ENCODE results near the gene BICDL2. TPM values are rescaled to one million over a fixed set of nuclear protein-coding genes. Genes with fewer than 3 reads are reported as not detected.

BICDL2 gene
- total and polyA plus RNA-seq, 2 donors (not counting 3 experiments of a cell fraction or from before 2014, with no cell fraction given) = not detected

GRCh38 chr16:2981177-2981898 lies 55.4 kb downstream of the BICDL2 start:
- intact Hi-C loops (cut with micrococcal nuclease) (no loop called here), dilution Hi-C loops (cut with MboI; ENCODE audit: extremely low pct_ligation_motif_present, low sequenced_read_pairs) (no loop called here)
- no TSS peak for BruUV-seq (replicated peaks)
- H3K36me3 ChIP-seq (ENCODE audit: control insufficient read depth in 2 of 2, extremely low read depth in 1 of 2, insufficient read depth in 2 of 2, low read length in 2 of 2) = no peaks in the 10 kb centered on the region
- no peaks in the 10 kb centered on the region for H3K27me3 ChIP-seq (ENCODE audit: control insufficient read depth in 2 of 2, insufficient read depth in 2 of 2, low read length in 2 of 2)
- H3K9me3 ChIP-seq (replicated peaks; ENCODE audit: control insufficient read depth, insufficient read depth, low read length) = no peaks in the 10 kb centered on the region
- no peak overlapping the region for H3K9ac ChIP-seq (replicated peaks; ENCODE audit: extremely low read depth, insufficient read depth, low read length)
- no peak overlapping the region for H3K27ac ChIP-seq (ENCODE audit: insufficient read depth, low read depth, low read length)
- CTCF ChIA-PET = interaction anchor here (1.6 to 2.8 kb wide), 4 partner anchors 11 to 54 kb away, joined by 3 to 10 read pairs (median 6); no protein-coding TSS in a partner anchor
- peak; percentile 38 for FAIRE-seq
- H3K4me2 ChIP-seq (ENCODE audit: insufficient read depth, low read length) = no peak overlapping the region
- POLR2A ChIA-PET = interaction anchor here (0.7 to 1.5 kb wide), 2 partner anchors 9 to 66 kb away, joined by 3 read pairs; no protein-coding TSS in a partner anchor
- TF ChIP-seq MYC (IDR thresholded peaks at IDR 0.05; ENCODE audit: low read depth, low read length) (no peak), POLR2AphosphoS5 (IDR thresholded peaks at IDR 0.05; ENCODE audit: insufficient read depth, low read depth, low read length) (no peak), GATA2 (IDR thresholded peaks at IDR 0.05; ENCODE audit: insufficient read depth, insufficient read length, low read depth, low read length) (no peak), JUN (IDR thresholded peaks at IDR 0.05; ENCODE audit: borderline replicate concordance, insufficient read depth, insufficient read length, low read depth) (no peak), POLR2A (IDR thresholded peaks at IDR 0.05; ENCODE audit: low read depth, low read length) (no peak), EZH2 (IDR thresholded peaks at IDR 0.05; ENCODE audit: borderline replicate concordance, low read depth, low read length, severe bottlenecking) (no peak), FOS (IDR thresholded peaks at IDR 0.05; ENCODE audit: borderline replicate concordance, insufficient read depth, low read length) (no peak), CTCF (IDR thresholded peaks at IDR 0.05; ENCODE audit: extremely low read depth in 1 of 2, insufficient read depth in 1 of 2, low read depth in 1 of 2, low read length in 2 of 2) (no peak)
- TF ChIP-seq, protein P1, sequence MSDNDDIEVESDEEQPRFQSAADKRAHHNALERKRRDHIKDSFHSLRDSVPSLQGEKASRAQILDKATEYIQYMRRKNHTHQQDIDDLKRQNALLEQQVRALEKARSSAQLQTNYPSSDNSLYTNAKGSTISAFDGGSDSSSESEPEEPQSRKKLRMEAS (IDR thresholded peaks at IDR 0.05; ENCODE audit: insufficient read depth, insufficient read length) = no peak
- H3K79me2 ChIP-seq (ENCODE audit: control insufficient read depth, insufficient read depth, low read length) = peaks cover 5% of the 10 kb centered on the region
- no peaks in the 10 kb centered on the region for H3K9me1 ChIP-seq (replicated peaks; ENCODE audit: control insufficient read depth, extremely low read depth, insufficient read depth, low read length)
- DNase-seq (ENCODE audit: low read depth, low spot score) = no peak
- H4K20me1 ChIP-seq (replicated peaks; ENCODE audit: control insufficient read depth, extremely low read depth, insufficient read depth, low read length) = no peaks in the 10 kb centered on the region
- H3K4me1 ChIP-seq (ENCODE audit: control insufficient read depth, extremely low read depth, insufficient read depth, low read length) = peaks cover 10% of the 10 kb centered on the region
- H2AFZ ChIP-seq (ENCODE audit: low read depth, low read length) = no peak overlapping the region
- H3K4me3 ChIP-seq (replicated peaks in 1 of 3; ENCODE audit: insufficient read depth in 1 of 3, low read depth in 1 of 3, low read length in 3 of 3) = no peak overlapping the region
